HepG2 (cell line): ENCODE data around the gene CCDC102B.

Experiments
- AKAP8 ChIP-seq: sonication (generic); formaldehyde crosslinking; IDR thresholded peaks from 2 replicates; pipeline ENCODE4 v1.5.1; 2020; ENCODE audit warnings: mild to moderate bottlenecking, missing genetic modification reagents
- CBX2 ChIP-seq, 2 experiments: fragments of 200-600 bp in 1 of 2; sonication (generic); formaldehyde crosslinking in 1 of 2; IDR thresholded peaks; 2 replicates each; pipeline versions ENCODE4 v1.7.0 to v1.8.1; 2018 to 2022; ENCODE audit warnings: low read depth in 2 of 2, low read length in 1 of 2, mild to moderate bottlenecking in 1 of 2, missing genetic modification reagents in 1 of 2
- ELK4 ChIP-seq: sonication (generic); formaldehyde crosslinking; IDR thresholded peaks from 2 replicates; pipeline ENCODE4 v1.9.0; 2021; ENCODE audit warnings: missing genetic modification reagents, borderline replicate concordance
- FOXA1 ChIP-seq, 2 experiments: fragments of 450-650 bp in 1 of 2; sonication (generic) in 1 of 2; formaldehyde crosslinking in 1 of 2; IDR thresholded peaks; 2 replicates each; pipeline versions ENCODE4 v1.4.0 to v1.6.1; 2016 to 2020; ENCODE audit warnings: missing genetic modification reagents in 1 of 2
- GABPA ChIP-seq, 2 experiments: IDR thresholded peaks; 2 replicates each; pipeline ENCODE4 v1.6.1; 2011 to 2016; ENCODE audit warnings: low read depth in 2 of 2, low read length in 1 of 2, missing biosample characterization in 1 of 2, missing genetic modification characterization in 1 of 2
- HHEX ChIP-seq: IDR thresholded peaks from 2 replicates; pipeline ENCODE4 v1.6.1; 2016; ENCODE audit warnings: control low read depth
- POLR2AphosphoS5 ChIP-seq: IDR thresholded peaks from 2 replicates; pipeline ENCODE4 v1.6.1; 2012; ENCODE audit warnings: low read depth, low read length
- TMF1 ChIP-seq: sonication (generic); formaldehyde crosslinking; IDR thresholded peaks from 2 replicates; pipeline ENCODE4 v1.8.1; 2022; ENCODE audit warnings: low read depth, missing genetic modification reagents
- ZFP36L2 ChIP-seq: sonication (generic); formaldehyde crosslinking; IDR thresholded peaks from 2 replicates; pipeline ENCODE4 v1.4.0; 2020; ENCODE audit warnings: missing genetic modification reagents
- ZFY ChIP-seq: sonication (generic); formaldehyde crosslinking; IDR thresholded peaks from 2 replicates; pipeline ENCODE4 v1.4.0; 2020; ENCODE audit warnings: missing genetic modification reagents
- ZNF616 ChIP-seq: sonication (generic); formaldehyde crosslinking; IDR thresholded peaks from 2 replicates; pipeline ENCODE4 v1.5.0; 2020; ENCODE audit warnings: low read depth, mild to moderate bottlenecking, missing genetic modification reagents

- no peak for TF ChIP-seq CBX2 (IDR thresholded peaks at IDR 0.05; ENCODE audit: low read depth, low read length)
- TF ChIP-seq CBX2 (CRISPR knock-in tag; IDR thresholded peaks at IDR 0.05; ENCODE audit: low read depth): no peak
- TF ChIP-seq HHEX: no peak
- TF ChIP-seq FOXA1 (IDR thresholded peaks at IDR 0.05): no peak
- no peak for TF ChIP-seq FOXA1 (CRISPR knock-in tag; IDR thresholded peaks at IDR 0.05)
- no peak for TF ChIP-seq ZFP36L2 (CRISPR knock-in tag)
- no peak for TF ChIP-seq TMF1 (CRISPR knock-in tag)
- TF ChIP-seq ZNF616 (CRISPR knock-in tag): no peak
- no peak for TF ChIP-seq AKAP8 (CRISPR knock-in tag)
- no peak for TF ChIP-seq GABPA (IDR thresholded peaks at IDR 0.05; ENCODE audit: low read depth, low read length)
- no peak for TF ChIP-seq GABPA (CRISPR knock-in tag; IDR thresholded peaks at IDR 0.05; ENCODE audit: low read depth)
- TF ChIP-seq ZFY (CRISPR knock-in tag): no peak
- no peak for TF ChIP-seq POLR2AphosphoS5
- no peak for TF ChIP-seq ELK4 (CRISPR knock-in tag)
Measured at GRCh38 chr18:68803356-68803755, 5.5 kb downstream of the CCDC102B start.
